ENCODE measurements around the gene POU6F2. TPM values are rescaled to one million over a fixed set of nuclear protein-coding genes. Genes with fewer than 3 reads are reported as not detected.

Gene POU6F2
- total RNA-seq, 1 donor from 2014 or later, result 1.1 TPM

GRCh38 chr7:39211581-39211980 is 233.9 kb downstream of the POU6F2 start:
- H3K27ac Mint-ChIP-seq (ENCODE audit: unreplicated experiment), result no peak overlapping the region
- no peaks in the 10 kb centered on the region for H3K4me1 Mint-ChIP-seq (ENCODE audit: unreplicated experiment)
- TF ChIP-seq, protein P1, sequence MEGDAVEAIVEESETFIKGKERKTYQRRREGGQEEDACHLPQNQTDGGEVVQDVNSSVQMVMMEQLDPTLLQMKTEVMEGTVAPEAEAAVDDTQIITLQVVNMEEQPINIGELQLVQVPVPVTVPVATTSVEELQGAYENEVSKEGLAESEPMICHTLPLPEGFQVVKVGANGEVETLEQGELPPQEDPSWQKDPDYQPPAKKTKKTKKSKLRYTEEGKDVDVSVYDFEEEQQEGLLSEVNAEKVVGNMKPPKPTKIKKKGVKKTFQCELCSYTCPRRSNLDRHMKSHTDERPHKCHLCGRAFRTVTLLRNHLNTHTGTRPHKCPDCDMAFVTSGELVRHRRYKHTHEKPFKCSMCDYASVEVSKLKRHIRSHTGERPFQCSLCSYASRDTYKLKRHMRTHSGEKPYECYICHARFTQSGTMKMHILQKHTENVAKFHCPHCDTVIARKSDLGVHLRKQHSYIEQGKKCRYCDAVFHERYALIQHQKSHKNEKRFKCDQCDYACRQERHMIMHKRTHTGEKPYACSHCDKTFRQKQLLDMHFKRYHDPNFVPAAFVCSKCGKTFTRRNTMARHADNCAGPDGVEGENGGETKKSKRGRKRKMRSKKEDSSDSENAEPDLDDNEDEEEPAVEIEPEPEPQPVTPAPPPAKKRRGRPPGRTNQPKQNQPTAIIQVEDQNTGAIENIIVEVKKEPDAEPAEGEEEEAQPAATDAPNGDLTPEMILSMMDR (IDR thresholded peaks at IDR 0.05; ENCODE audit: unreplicated experiment), result no peak
- H3K27me3 Mint-ChIP-seq (ENCODE audit: unreplicated experiment), result no peaks in the 10 kb centered on the region
- no peaks in the 10 kb centered on the region for H3K9me3 Mint-ChIP-seq (ENCODE audit: unreplicated experiment)
- no peak overlapping the region for H3K4me3 Mint-ChIP-seq (ENCODE audit: unreplicated experiment)
- DNase-seq (ENCODE audit: low spot score), result no peak
- H3K36me3 Mint-ChIP-seq (ENCODE audit: low read depth, unreplicated experiment), result no peaks in the 10 kb centered on the region

DNA sequence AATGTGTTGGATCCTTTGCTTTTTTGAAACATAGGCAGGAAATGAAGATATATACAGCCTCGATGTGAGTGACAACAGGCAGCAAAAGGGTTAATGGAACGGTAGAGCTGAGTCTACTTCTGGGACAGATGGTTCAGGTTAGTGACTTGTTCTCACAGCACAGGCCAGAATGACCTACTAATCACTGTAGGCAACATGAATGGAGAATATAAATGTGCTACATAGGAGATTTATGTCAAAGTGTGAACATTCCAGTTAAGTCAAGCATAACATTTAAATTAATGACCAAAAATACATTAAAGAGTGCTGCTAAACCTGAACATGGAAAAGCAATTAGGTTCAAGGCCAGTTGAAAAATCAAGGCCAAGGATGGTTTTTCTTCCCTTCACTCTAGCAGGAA is 235.2 kb downstream of the POU6F2 start:
- DNase-seq (ENCODE audit: low spot score), result no peak
- TF ChIP-seq, protein P1 (IDR thresholded peaks at IDR 0.05; ENCODE audit: unreplicated experiment), result no peak
- H3K36me3 Mint-ChIP-seq (ENCODE audit: low read depth, unreplicated experiment), result no peaks in the 10 kb centered on the region
- H3K4me3 Mint-ChIP-seq (ENCODE audit: unreplicated experiment), result no peak overlapping the region
- no peaks in the 10 kb centered on the region for H3K9me3 Mint-ChIP-seq (ENCODE audit: unreplicated experiment)
- H3K4me1 Mint-ChIP-seq (ENCODE audit: unreplicated experiment), result no peaks in the 10 kb centered on the region
- no peak overlapping the region for H3K27ac Mint-ChIP-seq (ENCODE audit: unreplicated experiment)
- no peaks in the 10 kb centered on the region for H3K27me3 Mint-ChIP-seq (ENCODE audit: unreplicated experiment)

DNA sequence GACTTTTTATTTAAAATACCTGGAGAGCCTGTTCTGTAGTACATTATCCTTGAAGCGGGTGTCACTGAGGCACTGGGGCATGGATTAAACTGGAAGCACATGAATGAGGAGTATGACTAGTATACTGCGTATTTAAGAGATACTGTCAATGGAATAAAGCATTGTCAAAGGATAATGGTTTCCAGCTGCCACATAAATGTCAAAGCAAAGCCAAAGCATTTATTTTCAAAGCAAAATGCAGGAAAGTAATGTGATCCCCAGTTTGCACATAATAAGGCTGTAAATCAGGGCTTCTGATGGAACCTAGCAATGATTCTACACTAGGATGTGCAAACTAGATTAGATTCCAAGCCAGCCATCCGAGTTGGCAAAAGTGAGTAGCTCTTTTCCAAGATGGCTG is 240.1 kb downstream of the POU6F2 start:
- TF ChIP-seq, protein P1 (IDR thresholded peaks at IDR 0.05; ENCODE audit: unreplicated experiment), result no peak

DNA sequence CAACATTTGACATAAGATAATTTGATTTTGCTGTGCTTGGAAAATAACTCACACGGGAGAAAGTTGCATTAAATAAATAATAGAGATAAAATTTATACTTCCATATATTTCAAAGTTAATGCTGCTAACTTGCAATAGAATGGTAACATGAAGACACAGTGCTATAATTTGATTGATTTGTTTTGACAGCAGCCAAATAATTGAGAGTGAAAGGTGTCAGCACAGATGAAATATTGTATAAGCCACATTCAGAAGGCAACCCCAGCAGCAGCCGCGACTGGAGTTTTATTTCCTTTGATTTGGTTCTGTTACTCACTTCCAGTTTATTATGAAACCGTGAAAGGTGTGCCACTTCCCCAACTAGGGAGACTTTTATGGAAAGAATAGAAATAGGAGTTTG is 242.2 kb downstream of the POU6F2 start:
- TF ChIP-seq, protein P1 (IDR thresholded peaks at IDR 0.05; ENCODE audit: unreplicated experiment), result no peak
- no peaks in the 10 kb centered on the region for H3K36me3 Mint-ChIP-seq (ENCODE audit: low read depth, unreplicated experiment)
- no peak for DNase-seq (ENCODE audit: low spot score)
- no peak overlapping the region for H3K4me3 Mint-ChIP-seq (ENCODE audit: unreplicated experiment)
- H3K27me3 Mint-ChIP-seq (ENCODE audit: unreplicated experiment), result no peaks in the 10 kb centered on the region
- no peak overlapping the region for H3K27ac Mint-ChIP-seq (ENCODE audit: unreplicated experiment)
- no peaks in the 10 kb centered on the region for H3K4me1 Mint-ChIP-seq (ENCODE audit: unreplicated experiment)
- no peaks in the 10 kb centered on the region for H3K9me3 Mint-ChIP-seq (ENCODE audit: unreplicated experiment)

More for the DNA sequence above, 240.1 kb downstream of the POU6F2 start:
- Mint-ChIP-seq H3K4me3 (ENCODE audit: unreplicated experiment) (no peak overlapping the region), H3K36me3 (ENCODE audit: low read depth, unreplicated experiment) (no peaks in the 10 kb centered on the region), H3K27ac (ENCODE audit: unreplicated experiment) (no peak overlapping the region), H3K9me3 (ENCODE audit: unreplicated experiment) (no peaks in the 10 kb centered on the region), H3K4me1 (ENCODE audit: unreplicated experiment) (no peaks in the 10 kb centered on the region), H3K27me3 (ENCODE audit: unreplicated experiment) (no peaks in the 10 kb centered on the region)
- no peak for DNase-seq (ENCODE audit: low spot score)

DNA sequence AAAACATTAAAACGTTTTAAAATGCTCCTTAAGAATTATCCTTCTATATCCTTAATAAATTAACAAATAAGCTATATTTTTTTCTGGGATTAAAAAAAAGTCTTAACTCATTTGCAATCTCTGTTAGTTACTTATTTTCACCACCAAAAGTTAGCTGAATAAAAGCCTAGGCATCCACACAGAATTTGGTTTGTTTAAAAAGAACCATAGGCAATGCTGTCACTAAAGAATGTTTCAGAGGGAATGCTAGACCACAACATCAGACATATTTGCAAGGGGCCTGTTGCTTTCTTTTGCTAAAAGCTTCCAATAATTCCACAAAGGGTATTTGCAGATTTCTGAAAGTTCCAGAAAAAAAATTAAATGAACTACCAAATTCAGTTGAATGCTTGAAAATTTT is 244.2 kb downstream of the POU6F2 start:
- H3K9me3 Mint-ChIP-seq (ENCODE audit: unreplicated experiment), result no peaks in the 10 kb centered on the region
- no peaks in the 10 kb centered on the region for H3K4me1 Mint-ChIP-seq (ENCODE audit: unreplicated experiment)
- H3K27ac Mint-ChIP-seq (ENCODE audit: unreplicated experiment), result no peak overlapping the region
- H3K4me3 Mint-ChIP-seq (ENCODE audit: unreplicated experiment), result no peak overlapping the region
- no peaks in the 10 kb centered on the region for H3K27me3 Mint-ChIP-seq (ENCODE audit: unreplicated experiment)
- TF ChIP-seq, protein P1 (IDR thresholded peaks at IDR 0.05; ENCODE audit: unreplicated experiment), result no peak
- no peaks in the 10 kb centered on the region for H3K36me3 Mint-ChIP-seq (ENCODE audit: low read depth, unreplicated experiment)
- no peak for DNase-seq (ENCODE audit: low spot score)
